ENCODE data around the gene ZNF710.

ZNF710 gene

DNA sequence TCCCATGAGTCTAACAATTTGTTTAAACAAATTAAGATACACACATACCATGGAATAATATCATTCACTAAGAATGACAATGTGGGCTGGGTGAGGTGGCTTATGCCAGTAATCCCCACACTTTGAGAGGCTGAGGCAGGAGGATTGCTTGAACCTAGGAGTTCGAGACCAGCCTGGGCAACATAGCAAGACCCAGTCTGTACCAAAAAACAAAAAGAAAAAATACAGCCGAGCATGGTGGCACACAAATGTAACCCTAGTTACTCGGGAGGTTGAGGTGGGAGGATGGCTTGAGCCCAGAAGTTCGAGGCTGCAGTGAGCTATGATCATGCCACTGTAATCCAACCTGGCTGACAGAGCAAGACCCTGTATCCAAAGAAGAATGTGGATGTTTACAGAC is 4.0 kb upstream of the ZNF710 start:
- no peak for DNase-seq (ENCODE audit: low spot score)

DNA sequence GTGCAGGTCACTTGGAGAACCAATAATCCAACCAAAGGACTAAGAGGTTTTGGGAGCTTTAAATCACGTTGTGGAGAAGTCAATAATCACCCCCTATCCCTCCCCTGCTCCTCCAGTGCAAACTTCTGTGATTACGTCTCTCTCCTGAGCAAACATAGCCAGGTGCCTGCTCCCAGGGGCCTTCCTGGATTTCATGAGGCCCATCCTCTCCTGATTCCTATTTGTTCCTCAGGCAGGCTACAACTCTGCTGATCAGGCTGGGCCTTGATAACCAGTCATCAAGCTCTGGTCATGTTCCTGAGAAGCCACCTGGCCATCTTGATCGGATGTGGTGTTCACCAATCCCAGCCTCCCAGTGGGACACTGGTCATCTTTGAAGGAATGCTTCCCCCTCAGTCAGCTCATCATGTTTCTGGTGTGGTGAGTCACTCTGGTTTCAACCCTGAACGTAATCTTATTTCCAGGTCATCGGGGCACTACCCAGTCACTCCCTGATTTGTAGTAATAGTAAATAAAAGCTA is 2.9 kb upstream of the ZNF710 start:
- peak; percentile 85 for DNase-seq (ENCODE audit: low spot score)

- DNase-seq (ENCODE audit: low spot score): no peak
Observed at GRCh38 chr15:89998923-89999675, 2.0 kb upstream of the ZNF710 start.

GRCh38 chr15:89999676-90000185 is 1.4 kb upstream of the ZNF710 start:
- DNase-seq (ENCODE audit: low spot score): peak; percentile 32

DNA sequence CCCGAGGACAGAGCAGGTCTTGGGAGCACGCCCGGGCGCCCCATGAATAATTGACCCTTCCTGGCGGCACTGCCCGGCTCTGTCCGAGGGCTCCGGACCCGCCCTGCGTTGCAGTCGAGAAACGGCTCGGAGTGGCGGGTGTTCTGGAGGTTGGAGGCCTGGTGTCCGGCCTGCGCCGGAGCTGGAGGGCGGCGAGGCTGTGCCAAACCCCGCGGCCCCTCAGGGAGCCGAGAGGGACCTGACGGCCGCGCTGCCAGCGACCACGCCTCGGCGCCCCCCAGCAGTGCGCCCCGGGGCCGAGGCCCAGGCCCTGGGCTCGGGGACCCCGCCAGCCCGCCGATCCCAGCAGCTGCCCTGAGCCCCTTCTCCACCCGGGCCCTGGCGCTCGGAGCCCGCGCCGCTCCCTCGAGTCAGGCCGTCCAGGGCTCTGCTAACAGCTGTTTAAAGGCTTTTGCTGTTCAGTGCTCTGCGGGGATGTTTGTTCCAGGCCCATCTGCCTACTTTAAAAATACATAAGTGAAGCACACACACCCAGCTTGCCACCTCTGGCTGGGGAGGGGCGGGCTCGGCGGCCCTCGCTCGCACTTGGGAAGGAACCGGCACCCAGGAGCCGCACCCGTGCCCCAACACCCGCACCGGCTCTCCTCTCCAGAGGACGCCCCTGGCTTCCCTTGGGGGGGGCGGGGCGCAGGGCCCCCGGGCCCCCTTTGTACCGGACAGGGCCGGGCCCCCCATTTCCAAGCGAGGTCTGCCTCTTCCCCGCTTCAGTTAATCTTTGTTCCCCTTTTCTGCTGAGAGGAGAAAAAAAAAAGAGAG is 730 bp upstream of the ZNF710 start:
- DNase-seq (ENCODE audit: low spot score): peak; percentile 38

- DNase-seq (ENCODE audit: low spot score): peak; percentile 79
Observed at GRCh38 chr15:90001683-90002427, 731 bp downstream of the ZNF710 start.

DNA sequence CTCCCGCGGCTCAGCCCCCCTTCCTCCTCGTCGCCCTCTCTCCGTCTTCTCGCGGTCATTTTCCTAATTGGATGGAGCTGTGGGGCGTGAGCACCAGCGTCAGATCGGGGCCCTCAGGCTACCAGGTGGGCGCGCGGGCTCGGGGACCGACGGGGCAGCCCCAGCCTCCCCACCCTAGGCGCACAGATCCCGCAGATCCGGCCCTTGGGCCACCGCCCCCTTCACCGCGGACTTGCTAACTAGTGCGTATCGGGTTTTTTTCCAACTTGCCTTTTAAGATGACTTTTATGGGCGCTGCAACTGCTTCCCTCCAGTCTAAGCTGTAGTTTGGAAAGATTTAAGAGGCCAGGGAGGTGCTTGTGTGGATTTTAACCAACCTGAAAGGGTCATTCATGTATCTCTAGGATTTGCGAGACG is 1.3 kb downstream of the ZNF710 start:
- DNase-seq (ENCODE audit: low spot score): peak; percentile 50

- DNase-seq (ENCODE audit: low spot score): no peak
Observed at GRCh38 chr15:90003736-90004135, 2.6 kb downstream of the ZNF710 start.

GRCh38 chr15:90004252-90004651 is 3.1 kb downstream of the ZNF710 start:
- DNase-seq (ENCODE audit: low spot score): peak; percentile 30

GRCh38 chr15:90004671-90005070 is 3.5 kb downstream of the ZNF710 start:
- peak; percentile 92 for DNase-seq (ENCODE audit: low spot score)

GRCh38 chr15:90006217-90007075 is 5.3 kb downstream of the ZNF710 start:
- no peak for DNase-seq (ENCODE audit: low spot score)

- no peak for DNase-seq (ENCODE audit: low spot score)
Observed at GRCh38 chr15:90007076-90007460, 5.9 kb downstream of the ZNF710 start.

DNA sequence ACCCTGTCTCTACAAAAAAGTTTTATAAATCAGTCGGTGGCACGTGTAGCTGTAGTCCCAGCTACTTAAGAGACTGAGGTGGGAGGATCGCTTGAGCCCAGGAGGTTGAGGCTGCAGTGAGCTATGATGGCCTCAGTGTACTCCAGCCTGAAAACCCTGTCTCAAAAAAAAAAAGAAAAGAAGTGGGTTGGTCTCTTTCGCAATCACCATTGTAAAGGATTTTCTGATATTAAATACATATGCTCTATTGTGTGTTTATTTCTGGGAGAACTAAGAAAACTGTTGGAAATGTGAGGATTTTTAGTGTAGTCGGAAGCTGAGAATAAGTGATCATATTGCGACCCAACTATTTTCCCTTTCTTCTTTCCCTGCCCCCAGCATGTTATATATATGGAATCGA is 7.5 kb downstream of the ZNF710 start:
- DNase-seq (ENCODE audit: low spot score): no peak

- no peak for DNase-seq (ENCODE audit: low spot score)
Observed at GRCh38 chr15:90009301-90010022, 8.3 kb downstream of the ZNF710 start.

DNA sequence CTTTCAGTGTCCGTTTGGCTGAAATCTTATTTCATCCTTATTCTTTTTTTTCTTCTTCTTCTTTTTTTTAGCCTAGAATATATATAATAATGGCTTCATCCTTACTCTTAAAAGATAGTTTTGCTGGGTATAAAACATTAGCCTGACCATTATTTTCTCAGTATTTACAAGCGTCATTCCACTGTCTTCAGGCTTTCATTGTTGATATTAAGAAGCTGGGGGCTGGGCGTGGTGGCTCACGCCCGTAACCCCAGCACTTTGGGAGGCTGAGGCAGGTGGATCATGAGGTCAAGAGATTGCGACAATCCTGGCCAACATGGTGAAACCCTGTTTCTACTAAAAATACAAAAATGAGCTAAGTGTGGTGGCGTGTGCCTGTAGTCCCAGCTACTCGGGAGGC is 10.6 kb downstream of the ZNF710 start:
- no peak for DNase-seq (ENCODE audit: low spot score)

- no peak for DNase-seq (ENCODE audit: low spot score)
Observed at GRCh38 chr15:90013503-90013937, 12.4 kb downstream of the ZNF710 start.

GRCh38 chr15:90015294-90015693 is 14.2 kb downstream of the ZNF710 start:
- DNase-seq (ENCODE audit: low spot score): no peak

DNA sequence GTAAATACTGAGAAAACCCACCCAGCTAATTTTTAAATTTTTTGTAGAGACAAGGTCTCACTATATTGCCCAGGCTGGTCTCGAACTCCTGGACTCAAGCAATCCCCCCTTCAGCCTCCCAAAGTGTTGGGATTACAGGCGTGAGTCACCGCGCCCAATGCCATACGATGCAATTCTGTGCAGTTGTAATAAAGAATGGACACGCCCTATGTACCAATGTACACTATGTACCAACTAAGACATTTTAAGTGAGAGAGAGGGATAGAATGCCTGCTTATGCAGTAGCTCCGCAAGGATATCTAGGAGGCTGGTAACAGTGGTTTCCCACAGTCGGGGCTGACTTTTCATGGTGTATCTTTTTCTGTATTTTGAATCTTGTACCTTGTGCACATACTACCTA is 14.6 kb downstream of the ZNF710 start:
- DNase-seq (ENCODE audit: low spot score): no peak

DNA sequence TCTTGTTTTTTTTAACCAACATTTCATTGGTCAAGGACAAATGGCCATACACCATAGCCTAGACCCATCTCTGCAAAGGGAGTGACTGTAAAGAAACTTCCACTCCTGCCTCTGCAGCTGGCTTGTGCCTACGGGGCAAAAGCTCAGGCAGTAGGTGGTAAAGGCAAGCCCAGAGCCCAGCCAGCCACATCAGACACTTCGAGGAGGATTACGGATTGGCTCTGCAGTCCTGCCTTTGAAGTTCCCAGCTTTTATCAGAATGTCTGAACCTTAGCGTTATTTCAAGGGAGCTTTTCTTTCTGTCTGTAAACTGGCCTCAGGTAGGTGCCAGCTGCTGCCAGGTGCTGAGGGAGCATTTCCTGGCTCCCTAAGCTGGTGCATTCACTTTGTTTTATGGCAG is 15.6 kb downstream of the ZNF710 start:
- DNase-seq (ENCODE audit: low spot score): no peak

DNA sequence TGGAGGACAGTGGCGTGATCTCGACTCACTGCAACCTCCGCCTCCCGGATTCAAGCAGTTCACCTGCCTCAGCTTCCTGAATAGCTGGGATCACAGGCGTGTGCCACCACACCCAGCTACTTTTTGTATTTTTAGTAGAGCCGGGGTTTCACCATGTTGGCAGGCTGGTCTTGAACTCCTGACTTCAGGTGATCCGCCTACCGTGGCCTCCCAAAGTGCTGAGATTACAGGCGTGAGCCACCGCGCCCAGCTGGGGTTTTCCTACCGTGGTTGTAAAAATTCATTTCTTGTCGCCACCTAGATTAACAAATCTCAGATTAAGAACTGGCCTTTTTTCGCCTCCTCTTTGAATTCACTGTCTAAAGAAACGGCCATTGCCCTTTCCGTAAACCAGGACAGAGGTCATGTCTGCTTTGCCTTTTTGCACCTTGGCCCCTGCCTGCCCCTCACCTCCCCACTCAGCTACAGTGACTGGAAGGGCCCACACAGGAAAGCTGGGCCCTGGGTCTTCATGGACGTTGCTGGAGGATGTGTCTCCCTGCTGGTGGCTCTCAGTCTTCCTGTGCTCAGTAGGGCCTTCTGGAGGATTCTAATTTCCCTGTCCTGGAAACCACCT is 17.2 kb downstream of the ZNF710 start:
- DNase-seq (ENCODE audit: low spot score): no peak
